Motor neuron (in vitro differentiated cells): ENCODE measurements around the gene DISP3. TPM values are rescaled to one million over a fixed set of nuclear protein-coding genes. Genes with fewer than 3 reads are reported as not detected.
A peak's percentile ranks its signal among the peaks of the same experiment; 100 is the strongest.

Experiments used
- ATAC-seq, 8 experiments: fragments of 200-7000 bp; cut with Tn5 transposase; replicated peaks in 6 of 8; 2 replicates each; pipeline ENCODE4 v1.8.0; 2021; ENCODE audit warnings: mild to moderate bottlenecking in 8 of 8, moderate library complexity in 8 of 8
- H3K27ac ChIP-seq, 2 donors: fragments of 250-450 bp; sonication (Bioruptor Pico); 2 replicates each; pipeline ENCODE4 v1.9.0; 2021; ENCODE audit warnings: antibody characterized with exemption in 2 of 2, mild to moderate bottlenecking in 2 of 2, moderate library complexity in 1 of 2
- H3K4me1 ChIP-seq, 2 donors: fragments of 250-450 bp; sonication (Bioruptor Pico); replicated peaks in 1 of 2; 2 replicates each; pipeline ENCODE4 v1.6.1; 2021; ENCODE audit warnings: antibody characterized with exemption in 2 of 2, mild to moderate bottlenecking in 2 of 2, moderate library complexity in 1 of 2
- H3K4me3 ChIP-seq, 5 donors: fragments of 250-450 bp; sonication (Bioruptor Pico); 2 replicates each; pipeline ENCODE4 v1.9.0; 2021; ENCODE audit warnings: antibody characterized with exemption in 5 of 5, mild to moderate bottlenecking in 5 of 5, moderate library complexity in 4 of 5
- WGBS, 10 experiments: fragments of 450-650 bp; shearing (Covaris generic); methylation state at CpG; one replicate each; pipeline ENCODE4 v1.0.0; 2022; 5-methylcytosine and 5-hydroxymethylcytosine counted together
- in situ Hi-C, 9 experiments: fragments of 400-800 bp; cut with MboI; loops; one replicate each; pipeline ENCODE4 v1.15.0; 2021; ENCODE audit warnings: low sequenced_read_pairs in 9 of 9, low pct_unique_long_range_greater_than_20kb in 2 of 9; ENCODE audit not compliant: unreplicated experiment in 9 of 9
- total RNA-seq, 8 experiments: library from RNA; unstranded; fragments of 300-600 nt; gene quantifications; 2 replicates each; pipeline versions ENCODE4 v1.2.3 to v1.2.4, GENCODE V29; 2022

DISP3 gene
- total RNA-seq, 8 experiments from 2014 or later, result 0.18 to 23.4 (median 8.5) TPM

DNA sequence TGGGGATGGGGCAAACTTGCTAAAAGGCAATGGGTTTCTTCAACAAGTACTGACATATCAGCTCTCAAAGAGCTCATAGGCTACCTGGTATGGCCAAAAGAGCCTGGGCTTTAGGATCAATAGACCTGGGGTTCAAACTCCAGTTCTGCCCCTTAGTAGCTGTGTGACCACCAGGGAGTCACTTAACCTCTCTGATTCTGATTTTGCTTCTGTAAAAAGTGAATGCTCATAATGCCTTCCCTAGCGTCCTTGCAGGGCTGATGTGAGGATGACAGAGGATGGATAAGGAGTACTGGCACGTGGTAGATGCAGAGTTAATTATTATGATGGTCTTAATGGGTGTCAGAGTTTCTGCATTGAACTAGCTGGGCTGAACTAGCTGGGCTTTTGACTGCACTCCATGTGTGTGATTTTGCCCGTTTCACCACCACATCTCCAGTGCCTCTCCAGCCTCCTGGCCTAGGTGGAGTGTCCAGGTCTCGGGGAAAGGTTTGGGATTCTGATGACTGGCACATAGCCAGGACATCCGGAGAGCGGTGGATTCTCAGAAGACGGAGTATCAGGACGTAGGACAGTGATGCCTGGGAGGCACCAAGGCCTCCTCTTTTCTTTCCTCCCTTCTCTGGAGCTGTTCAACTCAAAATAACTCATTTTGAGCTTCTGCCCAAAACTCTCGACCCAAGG, 15.2 kb downstream of the DISP3 start:
- in situ Hi-C loops, result loop anchor here in 1 of 9 experiments (25.0 kb wide), 1 partner anchor 143 kb away; no protein-coding TSS in a partner anchor
- no peak overlapping the region for H3K4me3 ChIP-seq
- WGBS, 10 experiments, result 14 to 91% (median 77%) methylated on average over 1 to 9 of the region's 9 CpGs; no CpG with 5 or more reads in 3 of the 10 experiments
- no peak for ATAC-seq
- no peak overlapping the region for H3K27ac ChIP-seq
- peaks cover 4 to 13% of the 10 kb centered on the region in 2 donors for H3K4me1 ChIP-seq

DNA sequence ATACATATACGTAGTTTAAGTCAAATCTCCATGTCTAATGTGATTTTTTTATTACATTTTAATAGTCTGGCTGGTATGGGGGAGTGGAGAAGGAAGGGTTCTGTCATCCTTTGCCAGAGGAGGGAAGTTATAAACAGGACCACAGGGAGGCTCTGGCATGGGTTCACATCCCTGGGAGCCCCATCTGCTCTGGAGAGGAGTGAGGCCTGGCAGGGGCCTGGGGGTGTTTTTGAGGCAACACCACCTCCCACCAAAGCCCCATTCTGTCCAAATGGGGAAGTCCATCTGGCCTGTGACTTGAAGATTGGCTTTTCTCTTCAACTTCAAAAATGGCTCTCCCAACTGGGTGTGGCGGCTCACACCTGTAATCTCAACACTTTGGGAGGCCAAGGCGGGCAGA, 15.8 kb downstream of the DISP3 start:
- no peak for ATAC-seq
- in situ Hi-C loops, result loop anchor here in 1 of 9 experiments (25.0 kb wide), 1 partner anchor 143 kb away; no protein-coding TSS in a partner anchor
- H3K27ac ChIP-seq, result no peak overlapping the region
- WGBS, 10 experiments, result 0 to 100% (median 83%) methylated on average over 1 to 3 of the region's 3 CpGs; no CpG with 5 or more reads in 2 of the 10 experiments
- no peak overlapping the region for H3K4me3 ChIP-seq
- peaks cover 10 to 19% of the 10 kb centered on the region in 2 donors for H3K4me1 ChIP-seq

DNA sequence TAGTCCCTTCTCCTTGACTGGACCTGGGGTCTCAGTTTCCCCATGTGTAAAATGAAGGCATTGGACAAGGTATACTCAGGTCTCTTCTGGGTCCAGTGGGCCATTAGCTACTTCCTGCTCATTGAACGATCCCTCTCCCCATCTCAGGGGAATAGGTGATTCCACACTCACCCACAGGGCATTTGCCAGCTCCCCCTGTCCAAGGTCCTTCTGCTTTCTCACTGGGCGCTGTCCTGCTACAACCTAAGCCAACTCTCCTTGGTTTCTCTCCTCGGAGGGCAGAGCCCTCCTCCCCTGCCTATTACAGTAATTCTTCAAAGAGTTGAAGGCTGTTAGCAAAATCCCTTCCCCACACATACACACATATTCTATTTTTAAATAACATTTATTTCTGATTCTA, 16.6 kb downstream of the DISP3 start:
- no peak for ATAC-seq
- Histone ChIP-seq H3K4me1 (peaks cover 14 to 26% of the 10 kb centered on the region in 2 donors), H3K4me3 (no peak overlapping the region), H3K27ac (no peak overlapping the region)
- 20 to 90% (median 80%) methylated on average over 1 to 3 of the region's 3 CpGs; no CpG with 5 or more reads in 4 of the 10 experiments for WGBS, 10 experiments
- in situ Hi-C loops, result loop anchor here in 1 of 9 experiments (25.0 kb wide), 1 partner anchor 142 kb away; no protein-coding TSS in a partner anchor

DNA sequence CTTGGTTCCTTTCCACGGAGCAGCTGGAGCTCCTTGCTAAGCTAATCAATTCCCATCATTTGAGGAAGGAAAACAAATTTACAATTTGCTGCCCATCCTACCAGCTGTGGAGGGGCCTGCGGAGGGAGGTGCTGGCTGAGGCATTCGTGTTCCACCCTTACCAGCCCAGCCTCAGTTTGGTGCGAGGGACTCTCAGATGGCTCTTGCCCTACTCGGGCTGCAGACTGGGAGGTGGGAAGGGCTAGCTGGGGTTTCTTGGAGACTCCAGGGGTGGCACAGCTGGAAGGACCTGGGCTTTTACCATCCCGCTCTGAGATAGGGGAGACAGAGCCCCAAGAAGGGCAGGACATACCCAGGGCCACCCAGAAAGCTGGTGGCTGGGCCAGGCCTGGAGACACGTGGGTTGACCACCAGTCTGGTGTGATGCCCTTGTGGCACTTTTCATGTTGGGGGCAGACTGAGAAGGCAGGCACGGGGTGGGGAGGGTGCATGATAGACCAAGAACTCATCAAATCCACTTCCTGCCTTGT, 17.7 kb downstream of the DISP3 start:
- WGBS, 10 experiments, result 0 to 82% (median 69%) methylated on average over 1 to 7 of the region's 8 CpGs; no CpG with 5 or more reads in 4 of the 10 experiments
- in situ Hi-C loops, result loop anchor here in 1 of 9 experiments (25.0 kb wide), 1 partner anchor 141 kb away; no protein-coding TSS in a partner anchor

DNA sequence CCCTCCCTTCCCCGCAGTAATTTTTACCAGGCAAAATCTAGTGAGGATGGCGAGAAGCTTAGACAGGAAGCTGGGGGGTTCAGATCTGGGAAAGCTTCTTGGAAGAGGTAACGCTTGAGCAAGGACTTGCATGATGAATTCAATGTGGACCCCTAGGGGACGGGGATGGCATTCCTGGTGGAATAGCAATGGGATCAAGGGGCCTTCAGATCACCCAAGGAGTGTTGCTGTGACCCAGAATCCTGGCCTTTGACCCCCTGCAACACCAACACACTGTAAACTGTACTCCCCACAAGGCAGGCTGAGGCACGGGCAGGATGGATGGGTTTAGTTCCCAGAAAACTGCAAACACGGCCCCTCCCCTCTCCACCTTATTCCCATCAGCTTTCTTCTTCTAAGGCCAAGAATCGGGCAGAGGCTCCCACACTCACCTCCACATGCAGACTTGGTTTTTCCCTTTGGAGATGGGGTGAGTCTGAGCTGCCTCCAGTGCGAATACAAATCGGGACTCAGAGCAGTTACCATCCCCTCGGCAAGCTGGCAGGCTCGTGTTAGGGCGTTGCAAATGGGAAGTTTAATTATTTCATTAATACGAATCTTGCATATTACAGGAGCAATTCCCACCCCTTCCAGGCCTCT, 20.1 kb downstream of the DISP3 start:
- Histone ChIP-seq H3K4me1 (peaks cover 14 to 22% of the 10 kb centered on the region in 2 donors), H3K27ac (no peak overlapping the region), H3K4me3 (no peak overlapping the region)
- peak in 3 of 8 experiments; percentile 20 to 27 (median 23) for ATAC-seq
- in situ Hi-C loops, result loop anchor here in 1 of 9 experiments (25.0 kb wide), 1 partner anchor 138 kb away; no protein-coding TSS in a partner anchor
- 6 to 61% (median 36%) methylated on average over 2 to 12 of the region's 13 CpGs; no CpG with 5 or more reads in 1 of the 10 experiments for WGBS, 10 experiments

More for the DNA sequence above, 17.7 kb downstream of the DISP3 start:
- Histone ChIP-seq H3K4me3 (no peak overlapping the region), H3K4me1 (peaks cover 14 to 26% of the 10 kb centered on the region in 2 donors), H3K27ac (no peak overlapping the region)
- ATAC-seq, result no peak

DNA sequence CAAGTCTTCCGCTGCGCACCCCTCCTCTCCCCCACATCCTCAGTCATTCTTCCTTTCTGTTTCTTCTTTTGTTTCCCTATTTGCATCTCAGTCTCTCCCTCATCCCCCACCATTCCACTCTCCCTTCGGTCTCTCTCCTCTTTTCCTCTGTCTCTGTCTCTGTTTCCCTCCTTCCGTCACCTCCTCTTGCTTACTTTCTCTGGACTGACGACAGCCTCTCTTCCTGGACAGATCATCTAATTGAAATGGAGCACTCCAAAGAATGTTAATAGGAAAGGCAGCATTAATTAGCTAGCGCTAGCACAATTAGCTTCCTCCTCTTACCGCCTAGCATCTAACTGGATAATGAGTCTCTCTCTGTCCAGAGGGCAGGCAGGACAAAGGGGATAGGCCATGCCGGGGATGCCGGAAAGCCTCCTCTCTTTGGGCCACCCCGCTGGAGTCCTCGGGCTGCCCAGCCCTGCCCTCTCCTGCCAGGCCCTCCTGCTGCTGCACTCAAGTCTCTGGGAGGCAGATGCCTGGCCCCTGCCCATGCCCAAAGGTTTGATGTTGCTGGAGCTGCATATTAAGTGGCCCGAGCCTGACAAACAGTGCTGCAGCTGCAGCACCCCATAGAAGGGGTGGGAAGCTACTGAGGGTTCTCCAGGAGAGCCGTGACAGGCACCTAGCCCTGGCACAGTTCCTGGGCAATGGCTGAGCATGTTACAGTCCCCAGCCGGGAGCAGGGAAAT, 20.8 kb downstream of the DISP3 start:
- in situ Hi-C loops, result loop anchor here in 1 of 9 experiments (25.0 kb wide), 1 partner anchor 138 kb away; no protein-coding TSS in a partner anchor
- peak in 5 of 8 experiments; percentile 77 to 90 (median 80) for ATAC-seq
- WGBS, 10 experiments, result 1 to 56% (median 31%) methylated on average over 5 to 12 of the region's 14 CpGs
- no peak overlapping the region for H3K4me3 ChIP-seq
- H3K27ac ChIP-seq, result no peak overlapping the region
- peaks cover 14 to 22% of the 10 kb centered on the region in 2 donors for H3K4me1 ChIP-seq

DNA sequence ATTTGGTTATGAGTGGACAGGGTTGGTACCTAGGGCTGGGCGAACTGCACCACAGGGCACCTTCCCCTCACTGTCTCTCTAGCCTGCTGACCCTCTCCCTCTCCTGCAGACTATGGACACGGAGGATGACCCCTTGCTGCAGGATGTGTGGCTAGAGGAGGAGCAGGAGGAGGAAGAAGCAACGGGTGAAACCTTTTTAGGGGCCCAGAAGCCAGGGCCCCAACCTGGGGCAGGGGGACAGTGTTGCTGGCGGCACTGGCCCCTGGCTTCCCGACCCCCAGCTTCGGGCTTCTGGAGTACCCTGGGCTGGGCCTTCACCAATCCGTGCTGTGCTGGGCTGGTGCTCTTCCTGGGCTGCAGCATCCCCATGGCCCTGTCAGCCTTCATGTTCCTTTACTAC, 21.9 kb downstream of the DISP3 start:
- Histone ChIP-seq H3K4me1 (peaks cover 14 to 22% of the 10 kb centered on the region in 2 donors), H3K4me3 (no peak overlapping the region), H3K27ac (no peak overlapping the region)
- no peak for ATAC-seq
- in situ Hi-C loops, result no loop called here
- WGBS, 10 experiments, result 21 to 92% (median 80%) methylated on average over 1 to 7 of the region's 7 CpGs; no CpG with 5 or more reads in 3 of the 10 experiments

DNA sequence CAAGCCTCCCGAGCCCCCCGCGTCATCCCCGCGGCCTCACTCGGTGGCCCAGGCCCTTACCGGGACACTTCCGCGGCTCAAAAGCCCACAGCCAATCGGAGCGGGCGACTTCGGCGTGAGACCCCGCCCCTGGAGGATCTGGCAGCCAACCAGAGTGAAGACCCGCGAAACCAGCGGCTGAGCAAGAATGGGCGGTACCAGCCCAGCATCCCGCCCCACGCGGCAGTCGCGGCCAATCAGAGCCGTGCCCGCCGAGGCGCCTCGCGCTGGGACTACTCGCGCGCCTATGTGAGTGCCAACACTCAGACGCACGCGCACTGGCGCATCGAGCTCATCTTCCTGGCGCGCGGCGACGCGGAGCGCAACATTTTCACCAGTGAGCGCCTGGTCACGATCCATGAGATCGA, 22.5 kb downstream of the DISP3 start:
- Histone ChIP-seq H3K4me3 (no peak overlapping the region), H3K27ac (no peak overlapping the region), H3K4me1 (peaks cover 14 to 18% of the 10 kb centered on the region in 2 donors)
- WGBS, 10 experiments, result 86 to 100% (median 97%) methylated on average over 2 to 48 of the region's 48 CpGs; no CpG with 5 or more reads in 3 of the 10 experiments
- ATAC-seq, result peak in 1 of 8 experiments; percentile 90
- in situ Hi-C loops, result no loop called here

DNA sequence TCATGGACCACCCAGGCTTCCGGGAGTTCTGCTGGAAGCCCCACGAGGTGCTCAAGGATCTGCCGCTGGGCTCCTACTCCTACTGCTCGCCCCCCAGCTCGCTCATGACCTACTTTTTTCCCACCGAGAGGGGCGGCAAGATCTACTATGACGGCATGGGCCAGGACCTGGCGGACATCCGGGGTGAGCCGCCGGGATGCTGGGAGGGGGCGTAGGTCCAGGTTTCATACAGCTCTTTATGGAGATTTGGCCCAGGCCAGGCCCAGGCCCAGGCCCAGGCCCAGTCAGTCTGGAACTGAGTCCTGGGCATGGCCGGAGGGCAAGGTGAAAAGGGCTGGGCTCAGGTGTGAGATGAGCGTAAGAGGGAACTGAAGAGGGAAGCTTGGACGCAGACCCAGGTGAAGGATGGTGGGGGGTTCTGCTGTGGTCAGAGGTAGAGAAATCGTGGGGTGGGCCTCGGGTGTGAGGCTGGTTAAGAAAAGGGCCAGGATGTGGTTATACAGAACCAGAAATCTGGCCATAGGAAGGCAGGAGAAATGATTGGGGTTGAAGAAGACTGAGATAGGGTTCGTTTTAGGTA, 23.0 kb downstream of the DISP3 start:
- H3K4me3 ChIP-seq, result no peak overlapping the region
- peaks cover 14 to 16% of the 10 kb centered on the region in 2 donors for H3K4me1 ChIP-seq
- in situ Hi-C loops, result no loop called here
- no peak overlapping the region for H3K27ac ChIP-seq
- no peak for ATAC-seq
- WGBS, 10 experiments, result 40 to 100% (median 92%) methylated on average over 1 to 14 of the region's 19 CpGs; no CpG with 5 or more reads in 3 of the 10 experiments

DNA sequence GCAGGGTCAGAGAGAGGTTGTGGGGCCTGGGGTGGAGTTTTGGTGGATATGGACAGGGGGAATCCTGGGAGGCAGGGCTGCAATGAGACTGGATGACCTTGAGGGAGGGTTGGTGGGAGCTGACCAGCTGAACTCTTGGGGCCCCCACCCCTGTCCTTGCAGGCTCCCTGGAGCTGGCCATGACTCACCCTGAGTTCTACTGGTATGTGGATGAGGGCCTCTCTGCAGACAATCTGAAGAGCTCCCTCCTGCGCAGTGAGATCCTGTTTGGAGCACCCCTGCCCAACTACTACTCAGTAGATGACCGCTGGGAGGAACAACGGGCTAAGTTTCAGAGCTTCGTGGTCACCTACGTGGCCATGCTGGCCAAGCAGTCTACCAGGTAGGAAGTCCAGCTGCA, 23.6 kb downstream of the DISP3 start:
- no peak for ATAC-seq
- peaks cover 14 to 16% of the 10 kb centered on the region in 2 donors for H3K4me1 ChIP-seq
- in situ Hi-C loops, result no loop called here
- 8 to 100% (median 68%) methylated on average over 1 to 5 of the region's 5 CpGs; no CpG with 5 or more reads in 6 of the 10 experiments for WGBS, 10 experiments
- no peak overlapping the region for H3K4me3 ChIP-seq
- H3K27ac ChIP-seq, result no peak overlapping the region

DNA sequence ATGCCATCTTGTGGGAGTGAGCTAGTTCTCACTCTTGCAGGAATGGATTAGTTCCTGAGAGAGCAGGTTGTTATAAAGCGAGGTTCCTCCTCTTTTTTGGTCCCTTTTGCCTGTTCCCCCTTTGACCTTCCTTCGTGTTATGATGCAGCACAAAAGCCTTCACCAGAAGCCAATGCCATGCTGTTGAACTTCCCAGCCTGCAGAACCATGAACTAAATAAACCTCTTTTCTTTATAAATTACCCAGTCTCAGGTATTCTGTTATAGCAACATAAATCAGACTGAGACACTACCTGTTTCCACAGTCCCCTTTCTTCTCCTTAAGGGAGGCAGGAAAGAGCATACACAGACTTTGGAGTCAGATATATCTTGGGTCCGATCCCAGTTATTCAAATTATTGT, 25.6 kb downstream of the DISP3 start:
- Histone ChIP-seq H3K27ac (no peak overlapping the region), H3K4me3 (no peak overlapping the region), H3K4me1 (peaks cover 6 to 9% of the 10 kb centered on the region in 2 donors)
- WGBS, 10 experiments, result 0 to 100% (median 77%) methylated on average over 1 to 3 of the region's 3 CpGs; no CpG with 5 or more reads in 1 of the 10 experiments
- in situ Hi-C loops, result no loop called here
- no peak for ATAC-seq
